SIG-M5 treated with dmso at 0.1 percent for 504 hours (cell line): ENCODE data around the gene PNO1.
"Not testable (repeated sequence)": the region's sequence is repeated elsewhere in the genome, so short reads cannot be mapped to it uniquely, and the experiment has no call there.

Source experiments
- DNase-seq: peaks from one replicate; lab custom pipeline; 2025; ENCODE audit not compliant: unreplicated experiment; lab: John Stamatoyannopoulos, UW

PNO1 gene

GRCh38 chr2:68156419-68156818 lies 1.3 kb upstream of the PNO1 start:
- no peak for DNase-seq

- DNase-seq: peak; percentile 45
Observed at GRCh38 chr2:68157002-68157401, 686 bp upstream of the PNO1 start.

- DNase-seq: no peak
Observed at GRCh38 chr2:68158134-68158447, 403 bp downstream of the PNO1 start.

GRCh38 chr2:68163641-68164040 lies 6.0 kb downstream of the PNO1 start:
- no peak for DNase-seq

GRCh38 chr2:68167186-68167585 lies 9.5 kb downstream of the PNO1 start:
- no peak for DNase-seq

GRCh38 chr2:68169308-68169707 lies 11.6 kb downstream of the PNO1 start:
- no peak for DNase-seq

GRCh38 chr2:68171146-68171545 lies 13.5 kb downstream of the PNO1 start:
- DNase-seq: no peak

- no peak for DNase-seq
Observed at GRCh38 chr2:68171684-68172083, 14.0 kb downstream of the PNO1 start.

GRCh38 chr2:68172521-68172920 lies 14.8 kb downstream of the PNO1 start:
- DNase-seq: no peak

GRCh38 chr2:68172990-68173700 lies 15.5 kb downstream of the PNO1 start:
- DNase-seq: peak; percentile 99

- DNase-seq: not testable (repeated sequence)
Observed at GRCh38 chr2:68175210-68175609, 17.5 kb downstream of the PNO1 start.

GRCh38 chr2:68176657-68177056 lies 19.0 kb downstream of the PNO1 start:
- no peak for DNase-seq

- DNase-seq: no peak
Observed at GRCh38 chr2:68177541-68177940, 19.9 kb downstream of the PNO1 start.

GRCh38 chr2:68178432-68178831 lies 20.7 kb downstream of the PNO1 start:
- no peak for DNase-seq

- DNase-seq: no peak
Observed at GRCh38 chr2:68178954-68179627, 21.4 kb downstream of the PNO1 start.

GRCh38 chr2:68182902-68183301 lies 25.2 kb downstream of the PNO1 start:
- no peak for DNase-seq

GRCh38 chr2:68185541-68186164 lies 28.0 kb downstream of the PNO1 start:
- peak; percentile 58 for DNase-seq

- DNase-seq: no peak
Observed at GRCh38 chr2:68187329-68187728, 29.6 kb downstream of the PNO1 start.

GRCh38 chr2:68188831-68189230 lies 31.1 kb downstream of the PNO1 start:
- DNase-seq: no peak

GRCh38 chr2:68189991-68190784 lies 32.5 kb downstream of the PNO1 start:
- no peak for DNase-seq

GRCh38 chr2:68190991-68191731 lies 33.5 kb downstream of the PNO1 start:
- DNase-seq: peak; percentile 49
